Measurements from ENCODE around the gene HMGCLL1.

DNA sequence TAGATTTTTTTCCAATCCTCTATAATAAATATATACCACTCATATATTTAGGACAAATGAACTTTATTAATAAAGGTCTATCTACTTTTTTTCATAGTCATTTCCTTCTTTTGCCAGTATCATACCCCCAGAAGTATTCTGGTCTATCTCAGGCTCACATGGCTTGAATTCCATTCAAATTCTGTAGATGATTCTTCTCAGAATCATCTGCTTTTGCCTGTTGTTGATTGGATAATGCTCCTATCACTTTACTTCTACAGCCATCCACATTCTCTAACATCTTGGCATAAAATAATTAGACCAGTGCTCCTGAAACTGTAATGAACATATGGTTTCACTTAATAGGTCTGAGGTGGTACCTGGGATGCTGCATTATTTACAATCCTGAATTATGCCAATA, 130.5 kb downstream of the HMGCLL1 start:
- no peak for TF ChIP-seq CTCF (IDR thresholded peaks at IDR 0.05)
- no peak for TF ChIP-seq POLR2A (IDR thresholded peaks at IDR 0.05)

All from right lobe of liver (tissue), 4 donors.